Fibroblast of lung (primary cell): Measurements from ENCODE around the gene CCSER2. TPM values are rescaled to one million over a fixed set of nuclear protein-coding genes. Genes with fewer than 3 reads are reported as not detected.

ENCODE experiments used
- DNase-seq, 2 donors: peaks; one replicate each; pipeline versions ENCODE4 v3.0.0 to v3.0.0-alpha.2; 2010; ENCODE audit warnings: low read depth in 2 of 2
- H2AFZ ChIP-seq: 2 replicates; pipeline ENCODE4 v1.5.1; 2012; ENCODE audit warnings: low read length, control low read depth, inconsistent platforms
- H3K27ac ChIP-seq: 2 replicates; pipeline ENCODE4 v1.5.1; 2011; ENCODE audit warnings: low read length, control low read depth; ENCODE audit not compliant: insufficient read depth
- H3K27me3 ChIP-seq: 2 replicates; pipeline ENCODE4 v1.5.1; 2011; ENCODE audit warnings: mild to moderate bottlenecking, low read length; ENCODE audit not compliant: control insufficient read depth, insufficient read depth
- H3K36me3 ChIP-seq: 2 replicates; pipeline ENCODE4 v1.5.1; 2011; ENCODE audit warnings: low read length; ENCODE audit not compliant: control insufficient read depth, insufficient read depth
- H3K4me1 ChIP-seq: 2 replicates; pipeline ENCODE4 v1.5.1; 2011; ENCODE audit warnings: low read length; ENCODE audit not compliant: control insufficient read depth, insufficient read depth; ENCODE audit errors: extremely low read depth
- H3K4me2 ChIP-seq: 2 replicates; pipeline ENCODE4 v1.5.1; 2011; ENCODE audit warnings: low read length, control low read depth; ENCODE audit not compliant: insufficient read depth; ENCODE audit errors: extremely low read depth
- H3K4me3 ChIP-seq, 4 experiments: fragments of 200-600 bp in 1 of 4; sonication (generic) in 1 of 4; replicated peaks in 1 of 4; 2 replicates each; pipeline ENCODE4 v1.5.1; 2011 to 2016; ENCODE audit warnings: low read length in 4 of 4, low read depth in 3 of 4, mild to moderate bottlenecking in 3 of 4, control low read depth in 2 of 4, inconsistent platforms in 1 of 4, mixed read lengths in 1 of 4; ENCODE audit not compliant: insufficient read depth in 1 of 4; ENCODE audit errors: control extremely low read depth in 1 of 4
- H3K79me2 ChIP-seq: 2 replicates; pipeline ENCODE4 v1.5.1; 2012; ENCODE audit warnings: mild to moderate bottlenecking, low read length, inconsistent platforms; ENCODE audit not compliant: control insufficient read depth, insufficient read depth
- H3K9ac ChIP-seq: 2 replicates; pipeline ENCODE4 v1.5.1; 2011; ENCODE audit warnings: mild to moderate bottlenecking, low read length, control low read depth; ENCODE audit not compliant: insufficient read depth
- H3K9me3 ChIP-seq: 2 replicates; pipeline ENCODE4 v1.5.1; 2012; ENCODE audit warnings: low read depth, low read length; ENCODE audit not compliant: control insufficient read depth, insufficient read depth
- H4K20me1 ChIP-seq: 2 replicates; pipeline ENCODE4 v1.5.1; 2011; ENCODE audit warnings: low read length; ENCODE audit not compliant: control insufficient read depth, insufficient read depth; ENCODE audit errors: extremely low read depth
- CTCF ChIP-seq, 2 donors: IDR thresholded peaks in 1 of 2; conservative IDR thresholded peaks in 1 of 2; 1 replicate in 1 of 2; 2 replicates in 1 of 2; pipeline ENCODE4 v1.5.1; 2011 to 2012; ENCODE audit warnings: low read length in 2 of 2, control low read depth in 1 of 2, inconsistent platforms in 1 of 2, low read depth in 1 of 2, mild to moderate bottlenecking in 1 of 2
- EZH2 ChIP-seq: IDR thresholded peaks from 2 replicates; pipeline ENCODE4 v1.5.1; 2012; ENCODE audit warnings: low read length, control low read depth, mild to moderate bottlenecking; ENCODE audit errors: missing control alignments
- polyA plus RNA-seq, 2 donors: library from polyadenylated mRNA; depleted of rRNA in 1 of 2; stranded (reverse) in 1 of 2; unstranded in 1 of 2; fragments of >200 nt; gene quantifications; 2 replicates each; pipeline ENCODE4 v1.2.1, GENCODE V29; 2011 to 2012; ENCODE audit warnings: missing spikeins in 1 of 2
- total RNA-seq: library from RNA; depleted of rRNA; stranded (reverse); fragments of >200 nt; gene quantifications from 2 replicates; pipeline ENCODE4 v1.2.1, GENCODE V29; 2014

The CCSER2 gene
- total and polyA plus RNA-seq, 2 donors (not counting 1 experiment from before 2014, with no cell fraction given), result 28.2 to 65.4 TPM

GRCh38 chr10:84354623-84355022 is 26.2 kb downstream of the CCSER2 start:
- no peak overlapping the region for H3K9ac ChIP-seq
- no peaks in the 10 kb centered on the region for H3K27me3 ChIP-seq
- H3K79me2 ChIP-seq, result peaks cover 53% of the 10 kb centered on the region
- no peak overlapping the region for H2AFZ ChIP-seq
- H3K36me3 ChIP-seq, result peaks cover 1% of the 10 kb centered on the region
- TF ChIP-seq EZH2, result no peak
- TF ChIP-seq CTCF (conservative IDR thresholded peaks at IDR 0.05 in 1 of 2, IDR thresholded peaks at IDR 0.05 in 1 of 2; ENCODE audit: low read depth in 1 of 2, low read length in 2 of 2), result no peak
- no peak overlapping the region for H3K4me3 ChIP-seq
- H3K9me3 ChIP-seq, result no peaks in the 10 kb centered on the region
- no peaks in the 10 kb centered on the region for H4K20me1 ChIP-seq
- no peak overlapping the region for H3K27ac ChIP-seq
- no peak for DNase-seq
- no peaks in the 10 kb centered on the region for H3K4me1 ChIP-seq
- H3K4me2 ChIP-seq, result no peak overlapping the region

- no peak overlapping the region for H3K27ac ChIP-seq
- H3K4me3 ChIP-seq, result no peak overlapping the region
- H3K9me3 ChIP-seq, result no peaks in the 10 kb centered on the region
- H3K4me1 ChIP-seq, result no peaks in the 10 kb centered on the region
- no peak overlapping the region for H3K9ac ChIP-seq
- no peak for DNase-seq
- TF ChIP-seq CTCF (conservative IDR thresholded peaks at IDR 0.05 in 1 of 2, IDR thresholded peaks at IDR 0.05 in 1 of 2; ENCODE audit: low read depth in 1 of 2, low read length in 2 of 2) (no peak), EZH2 (no peak)
- no peaks in the 10 kb centered on the region for H4K20me1 ChIP-seq
- H3K27me3 ChIP-seq, result no peaks in the 10 kb centered on the region
- H3K4me2 ChIP-seq, result no peak overlapping the region
- H2AFZ ChIP-seq, result no peak overlapping the region
- H3K79me2 ChIP-seq, result peaks cover 50% of the 10 kb centered on the region
- peaks cover 1% of the 10 kb centered on the region for H3K36me3 ChIP-seq
Observed at GRCh38 chr10:84355106-84355505, 26.7 kb downstream of the CCSER2 start.

- no peak overlapping the region for H2AFZ ChIP-seq
- no peak for DNase-seq
- no peaks in the 10 kb centered on the region for H4K20me1 ChIP-seq
- peaks cover 1% of the 10 kb centered on the region for H3K36me3 ChIP-seq
- H3K9ac ChIP-seq, result no peak overlapping the region
- TF ChIP-seq EZH2 (no peak), CTCF (conservative IDR thresholded peaks at IDR 0.05 in 1 of 2, IDR thresholded peaks at IDR 0.05 in 1 of 2; ENCODE audit: low read depth in 1 of 2, low read length in 2 of 2) (no peak)
- H3K79me2 ChIP-seq, result peaks cover 41% of the 10 kb centered on the region
- H3K9me3 ChIP-seq, result no peaks in the 10 kb centered on the region
- no peak overlapping the region for H3K4me3 ChIP-seq
- no peak overlapping the region for H3K27ac ChIP-seq
- H3K27me3 ChIP-seq, result no peaks in the 10 kb centered on the region
- no peaks in the 10 kb centered on the region for H3K4me1 ChIP-seq
- no peak overlapping the region for H3K4me2 ChIP-seq
Observed at GRCh38 chr10:84356928-84357327, 28.5 kb downstream of the CCSER2 start.
